OCI-LY7 (cell line): ENCODE data around the gene OR2B2.

Experiments used
- CTCF ChIP-seq: fragments of 200-600 bp; sonication (generic); conservative IDR thresholded peaks from 2 replicates; pipeline ENCODE4 v1.5.1; 2014; ENCODE audit warnings: mild to moderate bottlenecking, antibody characterized with exemption, low read length, moderate library complexity, mixed read lengths
- EZH2phosphoT487 ChIP-seq: fragments of 200-600 bp; sonication (generic); IDR thresholded peaks from 2 replicates; pipeline ENCODE4 v1.6.1; 2018; ENCODE audit warnings: low read depth, borderline replicate concordance, mild to moderate bottlenecking, mixed run types, antibody characterized with exemption, low read length, moderate library complexity, mixed read lengths

- TF ChIP-seq CTCF (no peak), EZH2phosphoT487 (no peak)
Measured at GRCh38 chr6:27922949-27923348, 10.8 kb upstream of the OR2B2 start.
